ENCODE results near the gene COL21A1.

Gene COL21A1

DNA sequence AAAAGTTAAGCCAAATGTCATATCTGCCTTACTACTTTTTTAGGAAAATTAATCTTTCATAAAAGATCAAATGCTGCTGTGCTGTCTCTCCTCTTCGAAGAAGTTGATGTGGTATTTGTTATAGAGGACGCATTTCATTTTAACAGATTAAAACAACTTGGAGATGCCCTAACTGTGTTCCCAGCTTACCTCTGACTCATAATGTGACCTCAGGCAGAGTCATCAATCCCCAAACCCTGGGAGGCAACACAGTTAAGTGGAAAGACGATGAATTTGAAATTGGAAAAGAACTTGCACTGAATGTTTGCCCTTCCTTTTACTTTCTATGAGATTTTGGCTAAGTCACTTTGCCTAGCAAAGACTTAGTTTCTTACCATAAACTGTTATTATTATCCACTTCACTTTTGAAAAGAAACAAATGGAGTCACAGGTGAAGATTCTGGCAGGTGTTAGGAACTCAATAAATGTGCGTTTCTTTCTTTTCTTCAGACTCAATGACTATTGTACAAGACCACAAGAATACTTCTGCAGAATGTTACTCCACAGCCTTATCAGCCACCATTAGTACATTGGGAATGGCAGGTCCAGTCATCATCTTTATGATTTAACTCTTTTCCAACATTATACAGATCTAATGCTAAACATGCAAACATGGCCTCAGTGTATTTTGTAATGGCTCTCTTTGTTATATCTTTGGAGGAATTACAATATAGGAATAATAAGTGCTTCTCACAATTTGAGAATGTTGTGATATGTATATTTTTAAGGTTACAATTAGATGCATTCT is 102.6 kb downstream of the COL21A1 start:
- Histone ChIP-seq H3K36me3 (ENCODE audit: control insufficient read depth, low read length) (no peaks in the 10 kb centered on the region), H3K79me2 (ENCODE audit: control insufficient read depth, low read length) (no peaks in the 10 kb centered on the region), H3K9me2 (replicated peaks; ENCODE audit: control insufficient read depth, low read length) (no peaks in the 10 kb centered on the region), H4K20me1 (ENCODE audit: control insufficient read depth, insufficient read depth, low read depth, low read length) (no peaks in the 10 kb centered on the region), H3K4me1 (ENCODE audit: control insufficient read depth, low read length) (no peaks in the 10 kb centered on the region), H3K4me3 (ENCODE audit: low read length) (no peak overlapping the region), H3F3A (ENCODE audit: control insufficient read depth, insufficient read depth) (no peaks in the 10 kb centered on the region), H3K9me3 (ENCODE audit: control insufficient read depth, insufficient read depth, low read length) (no peaks in the 10 kb centered on the region), H3K4me2 (ENCODE audit: low read length) (no peak overlapping the region), H3K27me3 (ENCODE audit: control insufficient read depth, low read length) (no peaks in the 10 kb centered on the region), H3K27ac (ENCODE audit: low read depth, low read length) (no peak overlapping the region)
- TF ChIP-seq, protein P1, sequence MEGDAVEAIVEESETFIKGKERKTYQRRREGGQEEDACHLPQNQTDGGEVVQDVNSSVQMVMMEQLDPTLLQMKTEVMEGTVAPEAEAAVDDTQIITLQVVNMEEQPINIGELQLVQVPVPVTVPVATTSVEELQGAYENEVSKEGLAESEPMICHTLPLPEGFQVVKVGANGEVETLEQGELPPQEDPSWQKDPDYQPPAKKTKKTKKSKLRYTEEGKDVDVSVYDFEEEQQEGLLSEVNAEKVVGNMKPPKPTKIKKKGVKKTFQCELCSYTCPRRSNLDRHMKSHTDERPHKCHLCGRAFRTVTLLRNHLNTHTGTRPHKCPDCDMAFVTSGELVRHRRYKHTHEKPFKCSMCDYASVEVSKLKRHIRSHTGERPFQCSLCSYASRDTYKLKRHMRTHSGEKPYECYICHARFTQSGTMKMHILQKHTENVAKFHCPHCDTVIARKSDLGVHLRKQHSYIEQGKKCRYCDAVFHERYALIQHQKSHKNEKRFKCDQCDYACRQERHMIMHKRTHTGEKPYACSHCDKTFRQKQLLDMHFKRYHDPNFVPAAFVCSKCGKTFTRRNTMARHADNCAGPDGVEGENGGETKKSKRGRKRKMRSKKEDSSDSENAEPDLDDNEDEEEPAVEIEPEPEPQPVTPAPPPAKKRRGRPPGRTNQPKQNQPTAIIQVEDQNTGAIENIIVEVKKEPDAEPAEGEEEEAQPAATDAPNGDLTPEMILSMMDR (IDR thresholded peaks at IDR 0.05; ENCODE audit: low read depth, low read length, poor library complexity, severe bottlenecking), result no peak
- TF ChIP-seq EZH2phosphoT487 (IDR thresholded peaks at IDR 0.05; ENCODE audit: borderline replicate concordance, low read length), result no peak

GRCh38 chr6:56143796-56144195 is 103.6 kb downstream of the COL21A1 start:
- Histone ChIP-seq H3K27ac (ENCODE audit: low read depth, low read length) (no peak overlapping the region), H3K27me3 (ENCODE audit: control insufficient read depth, low read length) (no peaks in the 10 kb centered on the region), H3F3A (ENCODE audit: control insufficient read depth, insufficient read depth) (no peaks in the 10 kb centered on the region)

GRCh38 chr6:56140090-56140489 is 107.3 kb downstream of the COL21A1 start:
- no peaks in the 10 kb centered on the region for H3K79me2 ChIP-seq (ENCODE audit: control insufficient read depth, low read length)
- no peaks in the 10 kb centered on the region for H3F3A ChIP-seq (ENCODE audit: control insufficient read depth, insufficient read depth)
- no peak overlapping the region for H3K27ac ChIP-seq (ENCODE audit: low read depth, low read length)
- no peak overlapping the region for H3K4me3 ChIP-seq (ENCODE audit: low read length)
- no peaks in the 10 kb centered on the region for H3K27me3 ChIP-seq (ENCODE audit: control insufficient read depth, low read length)
- no peaks in the 10 kb centered on the region for H3K9me3 ChIP-seq (ENCODE audit: control insufficient read depth, insufficient read depth, low read length)
- no peaks in the 10 kb centered on the region for H4K20me1 ChIP-seq (ENCODE audit: control insufficient read depth, insufficient read depth, low read depth, low read length)
- TF ChIP-seq, protein P1 (IDR thresholded peaks at IDR 0.05; ENCODE audit: low read depth, low read length, poor library complexity, severe bottlenecking), result no peak
- TF ChIP-seq EZH2phosphoT487 (IDR thresholded peaks at IDR 0.05; ENCODE audit: borderline replicate concordance, low read length), result no peak
- no peaks in the 10 kb centered on the region for H3K36me3 ChIP-seq (ENCODE audit: control insufficient read depth, low read length)
- no peak overlapping the region for H3K4me2 ChIP-seq (ENCODE audit: low read length)
- no peaks in the 10 kb centered on the region for H3K9me2 ChIP-seq (replicated peaks; ENCODE audit: control insufficient read depth, low read length)
- H3K4me1 ChIP-seq (ENCODE audit: control insufficient read depth, low read length), result no peaks in the 10 kb centered on the region

More at GRCh38 chr6:56143796-56144195, 103.6 kb downstream of the COL21A1 start:
- H4K20me1 ChIP-seq (ENCODE audit: control insufficient read depth, insufficient read depth, low read depth, low read length), result no peaks in the 10 kb centered on the region
- H3K9me2 ChIP-seq (replicated peaks; ENCODE audit: control insufficient read depth, low read length), result no peaks in the 10 kb centered on the region
- H3K4me1 ChIP-seq (ENCODE audit: control insufficient read depth, low read length), result no peaks in the 10 kb centered on the region
- H3K9me3 ChIP-seq (ENCODE audit: control insufficient read depth, insufficient read depth, low read length), result no peaks in the 10 kb centered on the region
- no peak overlapping the region for H3K4me3 ChIP-seq (ENCODE audit: low read length)
- TF ChIP-seq, protein P1 (IDR thresholded peaks at IDR 0.05; ENCODE audit: low read depth, low read length, poor library complexity, severe bottlenecking), result no peak
- TF ChIP-seq EZH2phosphoT487 (IDR thresholded peaks at IDR 0.05; ENCODE audit: borderline replicate concordance, low read length), result no peak
- no peaks in the 10 kb centered on the region for H3K79me2 ChIP-seq (ENCODE audit: control insufficient read depth, low read length)
- no peaks in the 10 kb centered on the region for H3K36me3 ChIP-seq (ENCODE audit: control insufficient read depth, low read length)
- no peak overlapping the region for H3K4me2 ChIP-seq (ENCODE audit: low read length)
